Measurements from ENCODE around the gene PDGFRA.
A peak's percentile ranks its signal among the peaks of the same experiment; 100 is the strongest.
"Not testable (repeated sequence)": the region's sequence is repeated elsewhere in the genome, so short reads cannot be mapped to it uniquely, and the experiment has no call there.

The PDGFRA gene

DNA sequence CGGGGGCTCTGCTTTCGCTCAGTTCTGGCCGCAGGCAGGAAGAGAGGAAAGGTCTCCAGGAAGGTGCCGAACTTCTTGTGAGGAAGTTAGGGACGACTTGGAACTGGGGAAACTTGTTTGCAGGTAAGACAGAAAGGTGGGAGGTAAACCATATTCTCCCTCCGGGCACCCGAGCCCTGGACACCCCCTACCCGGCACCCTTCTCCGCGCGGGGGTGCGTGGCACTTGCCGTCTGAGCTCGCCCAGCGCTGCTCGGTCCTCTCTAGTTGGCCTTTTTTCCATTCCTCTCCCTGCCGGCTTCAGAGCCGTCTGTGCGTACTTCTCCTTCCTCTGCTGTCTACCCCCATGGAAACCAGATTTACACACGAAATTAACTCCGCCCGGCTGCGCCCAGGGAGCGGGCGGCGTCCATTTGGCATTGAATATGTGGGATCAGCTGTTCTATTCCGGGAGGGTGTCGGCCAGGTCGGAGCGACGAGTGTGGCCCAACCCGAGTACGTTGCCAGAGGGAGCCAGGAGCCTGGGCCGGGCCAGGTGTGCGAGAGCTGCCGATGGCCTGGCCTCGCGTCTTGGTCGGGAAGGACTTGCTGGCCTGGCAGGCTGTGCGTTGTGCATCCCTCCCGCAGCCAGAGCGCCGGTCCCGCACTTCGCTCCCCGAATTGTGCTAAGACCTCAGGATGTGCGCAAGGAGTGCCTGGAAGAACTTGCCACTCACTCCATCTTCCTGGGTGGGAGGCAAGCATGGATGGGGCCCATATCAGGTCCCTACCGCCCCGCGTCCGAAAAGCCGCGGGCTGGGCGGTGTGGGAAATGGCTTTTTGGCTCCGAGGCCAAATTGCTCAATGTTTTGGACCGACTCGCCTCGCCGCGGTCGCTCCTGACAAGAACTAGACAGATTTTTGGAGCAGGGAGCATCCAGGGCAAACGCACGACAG, 1.7 kb downstream of the PDGFRA start:
- DNase-seq (ENCODE audit: low read depth in 1 of 2, low spot score in 1 of 2): no peak
- TF ChIP-seq JUND (IDR thresholded peaks at IDR 0.05; ENCODE audit: low read depth): no peak
- in situ Hi-C loops (cut with HindIII; ENCODE audit: low pct_unique_long_range_greater_than_20kb, low sequenced_read_pairs): no loop called here

DNA sequence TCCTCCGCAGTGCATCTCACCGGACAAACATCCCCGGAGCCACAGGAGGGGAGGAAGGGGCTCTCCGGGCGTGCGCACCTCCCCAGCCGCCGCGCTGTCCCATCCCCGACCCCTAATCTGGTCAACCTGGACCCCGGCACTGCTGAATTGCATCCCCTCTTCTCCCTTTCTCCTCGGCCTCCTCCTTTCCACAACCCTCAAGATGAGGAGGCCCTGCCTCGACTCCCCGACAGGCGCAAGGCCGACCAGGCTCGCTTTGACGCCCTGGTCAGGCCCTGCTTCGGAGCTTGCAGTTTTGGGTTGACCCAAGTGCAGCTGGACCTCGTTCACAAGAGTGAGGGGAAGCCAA, 2.3 kb downstream of the PDGFRA start:
- no peak for TF ChIP-seq JUND (IDR thresholded peaks at IDR 0.05; ENCODE audit: low read depth)
- in situ Hi-C loops (cut with HindIII; ENCODE audit: low pct_unique_long_range_greater_than_20kb, low sequenced_read_pairs): no loop called here
- no peak for DNase-seq (ENCODE audit: low read depth in 1 of 2, low spot score in 1 of 2)

DNA sequence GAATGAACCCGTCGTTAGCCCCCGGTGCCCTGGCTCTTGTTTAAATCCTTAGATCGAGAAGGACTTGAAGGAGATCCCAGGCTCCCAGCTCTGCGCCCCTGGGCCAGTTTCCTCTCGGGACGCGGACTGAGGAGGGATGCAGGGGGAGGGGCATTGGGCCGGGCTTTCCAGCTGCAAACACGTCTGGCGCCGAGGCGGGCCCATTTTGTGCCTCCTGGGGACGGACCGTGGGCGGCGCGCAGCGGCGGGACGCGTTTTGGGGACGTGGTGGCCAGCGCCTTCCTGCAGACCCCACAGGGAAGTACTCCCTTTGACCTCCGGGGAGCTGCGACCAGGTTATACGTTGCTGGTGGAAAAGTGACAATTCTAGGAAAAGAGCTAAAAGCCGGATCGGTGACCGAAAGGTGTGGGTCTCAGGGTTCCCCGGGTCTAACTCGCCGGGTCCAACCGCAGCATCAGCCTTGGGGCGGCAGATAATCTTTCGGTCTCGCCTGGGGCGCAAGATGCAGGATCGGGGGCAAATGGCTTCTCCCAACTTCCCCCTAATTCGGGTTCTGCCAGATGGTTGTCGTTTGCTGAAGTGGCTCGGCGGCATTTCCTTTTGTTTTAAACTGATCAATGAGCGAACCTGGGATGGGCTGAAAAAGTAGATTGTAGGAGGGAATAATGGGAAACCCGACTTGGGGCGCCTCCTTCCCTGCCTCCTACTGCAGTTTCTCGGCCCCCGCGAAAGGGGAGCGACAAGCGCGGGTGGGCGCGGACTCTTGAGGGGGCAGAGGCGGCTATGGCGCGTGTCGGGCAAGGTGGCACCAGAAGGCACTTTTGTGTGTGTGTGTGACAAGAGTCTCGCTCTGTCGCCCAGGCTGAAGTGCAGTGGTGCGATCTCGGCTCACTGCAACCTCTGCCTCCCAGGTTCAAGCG, 2.9 kb downstream of the PDGFRA start:
- in situ Hi-C loops (cut with HindIII; ENCODE audit: low pct_unique_long_range_greater_than_20kb, low sequenced_read_pairs): no loop called here
- no peak for DNase-seq (ENCODE audit: low read depth in 1 of 2, low spot score in 1 of 2)
- no peak for TF ChIP-seq JUND (IDR thresholded peaks at IDR 0.05; ENCODE audit: low read depth)

DNA sequence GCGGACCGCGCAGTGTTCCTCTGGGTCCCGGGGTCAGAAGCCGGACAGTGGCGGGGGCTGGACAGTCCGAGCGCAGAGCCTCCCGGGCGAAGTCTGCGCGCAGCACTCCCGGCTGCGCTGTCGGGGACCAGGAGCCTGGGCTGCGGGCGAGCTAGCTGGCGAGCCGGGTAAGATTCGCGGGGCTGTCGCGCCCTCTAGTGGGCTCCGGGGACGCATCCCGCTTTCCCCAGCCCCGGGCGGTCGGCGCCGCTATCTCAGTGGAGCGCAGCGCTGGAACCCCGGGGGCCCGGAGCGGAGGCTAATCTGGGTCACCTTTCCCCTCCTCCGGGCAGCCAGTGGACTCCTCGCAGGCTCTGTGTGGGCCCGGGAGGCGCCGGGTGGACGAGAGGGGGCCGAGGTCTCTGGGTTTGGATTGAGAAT, 4.2 kb downstream of the PDGFRA start:
- in situ Hi-C loops (cut with HindIII; ENCODE audit: low pct_unique_long_range_greater_than_20kb, low sequenced_read_pairs): no loop called here
- no peak for TF ChIP-seq JUND (IDR thresholded peaks at IDR 0.05; ENCODE audit: low read depth)
- peak; percentile 64 to 80 for DNase-seq (ENCODE audit: low read depth in 1 of 2, low spot score in 1 of 2)

DNA sequence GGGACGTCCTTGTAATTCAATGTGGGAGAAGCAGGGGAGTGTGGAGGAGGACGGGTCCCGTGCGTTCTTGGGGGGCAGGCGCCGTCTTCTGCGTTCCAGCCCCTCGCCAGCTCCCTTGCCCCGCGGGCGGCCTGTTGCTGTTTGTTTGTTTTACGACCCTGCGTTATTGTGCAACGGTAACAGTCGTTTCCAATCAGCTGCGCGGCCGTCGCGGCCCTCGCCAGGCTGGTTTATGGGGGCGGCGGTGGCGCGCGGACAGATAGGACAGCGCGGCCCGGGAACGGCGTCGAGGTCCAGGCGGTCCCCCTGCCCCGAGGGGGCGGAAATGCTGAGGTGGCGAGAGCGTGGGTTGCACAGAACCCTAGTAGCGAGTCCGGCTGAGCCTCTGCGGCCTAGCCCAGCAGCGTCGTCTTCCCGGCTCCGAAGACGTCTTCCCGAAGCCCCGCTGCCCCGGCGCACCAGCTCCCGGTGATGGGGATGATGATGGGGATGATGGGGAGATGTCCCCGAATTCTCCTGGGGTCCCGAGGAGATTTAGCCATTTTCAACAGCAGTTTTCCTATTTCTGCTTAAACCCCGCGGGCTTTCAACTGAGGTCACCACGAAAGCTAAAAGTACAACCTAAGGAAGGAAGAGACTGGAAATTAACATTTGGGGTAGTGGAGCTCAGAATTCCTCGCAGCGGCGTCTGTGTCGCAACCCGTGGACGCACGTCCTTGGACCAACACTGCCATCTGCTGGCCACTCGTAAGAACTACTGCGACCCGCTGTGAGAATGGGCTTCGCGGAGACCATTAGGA, 4.8 kb downstream of the PDGFRA start:
- no peak for TF ChIP-seq JUND (IDR thresholded peaks at IDR 0.05; ENCODE audit: low read depth)
- peak; percentile 59 to 62 for DNase-seq (ENCODE audit: low read depth in 1 of 2, low spot score in 1 of 2)
- in situ Hi-C loops (cut with HindIII; ENCODE audit: low pct_unique_long_range_greater_than_20kb, low sequenced_read_pairs): no loop called here

DNA sequence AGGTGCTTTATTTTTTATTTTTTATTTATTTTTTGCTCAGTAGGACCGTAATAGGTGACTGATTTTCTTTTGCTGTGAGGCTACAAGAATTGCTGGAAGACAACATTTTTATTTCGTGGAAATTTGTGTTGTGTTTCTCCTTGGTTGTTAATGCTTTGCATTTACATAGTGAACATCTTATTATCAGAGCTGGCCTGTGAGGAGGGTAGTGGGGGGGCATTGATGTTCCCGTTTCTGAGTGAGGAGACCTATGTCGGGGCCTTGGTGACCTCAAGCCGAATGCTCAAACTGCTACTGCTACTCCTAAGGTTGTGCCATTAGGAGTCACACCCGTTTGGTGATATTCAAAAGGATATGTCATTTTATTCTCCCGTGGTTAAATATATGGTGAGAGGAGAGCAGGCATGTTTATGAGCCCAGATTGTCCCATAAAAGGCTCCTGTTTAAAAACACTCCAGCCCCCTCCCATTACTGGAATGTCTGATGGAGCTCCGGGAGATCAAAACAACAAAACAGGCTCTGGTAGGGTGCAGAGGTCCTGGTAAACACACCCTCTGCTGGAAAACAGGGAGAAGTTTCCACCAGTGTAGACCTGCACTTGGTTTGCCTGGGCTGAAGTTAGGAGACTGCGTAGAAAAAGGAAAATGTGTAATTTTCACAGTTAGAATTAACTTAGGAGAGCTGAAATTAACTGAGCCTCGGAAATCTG, 5.6 kb downstream of the PDGFRA start:
- no peak for TF ChIP-seq JUND (IDR thresholded peaks at IDR 0.05; ENCODE audit: low read depth)
- no peak for DNase-seq (ENCODE audit: low read depth in 1 of 2, low spot score in 1 of 2)
- in situ Hi-C loops (cut with HindIII; ENCODE audit: low pct_unique_long_range_greater_than_20kb, low sequenced_read_pairs): no loop called here

DNA sequence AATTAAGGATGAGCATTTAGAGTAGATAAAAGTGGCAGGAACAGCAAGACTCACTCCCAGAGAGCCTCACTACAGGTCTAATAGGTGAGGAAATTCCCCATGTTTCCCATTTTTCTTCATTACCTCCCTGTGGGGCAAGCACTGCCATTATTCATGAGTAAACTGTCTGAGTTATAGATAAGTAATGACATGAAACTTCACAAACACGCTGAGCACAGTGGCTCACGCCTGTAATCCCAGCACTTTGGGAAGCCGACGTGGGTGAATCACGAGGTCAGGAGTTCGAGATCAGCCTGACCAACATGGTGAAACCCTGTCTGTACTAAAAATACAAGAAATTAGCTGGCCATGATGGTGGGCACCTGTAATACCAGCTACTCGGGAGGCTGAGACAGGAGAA, 7.2 kb downstream of the PDGFRA start:
- DNase-seq (ENCODE audit: low read depth in 1 of 2, low spot score in 1 of 2); in situ Hi-C loops (cut with HindIII; ENCODE audit: low pct_unique_long_range_greater_than_20kb, low sequenced_read_pairs): not testable (repeated sequence)

DNA sequence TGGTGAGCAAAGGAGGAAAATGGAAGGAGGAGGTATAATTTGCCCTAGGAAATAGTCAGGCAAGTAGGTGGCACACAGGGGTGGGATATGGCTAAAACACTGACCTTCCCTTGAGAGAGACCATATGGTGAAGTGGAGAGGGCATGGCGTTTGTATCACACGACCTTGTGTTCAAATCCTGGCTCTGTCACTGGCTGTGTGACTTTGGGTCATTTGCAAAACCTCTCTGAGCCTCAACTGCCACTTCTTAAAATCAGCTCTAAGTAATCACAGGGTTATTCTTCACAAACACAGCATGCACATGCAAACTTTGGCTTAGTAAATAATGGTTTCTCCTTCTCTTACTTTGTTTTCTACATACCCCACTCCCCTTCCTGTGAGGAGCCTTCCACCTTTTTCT, 8.7 kb downstream of the PDGFRA start:
- no peak for DNase-seq (ENCODE audit: low read depth in 1 of 2, low spot score in 1 of 2)
- in situ Hi-C loops (cut with HindIII; ENCODE audit: low pct_unique_long_range_greater_than_20kb, low sequenced_read_pairs): no loop called here
- no peak for TF ChIP-seq JUND (IDR thresholded peaks at IDR 0.05; ENCODE audit: low read depth)

DNA sequence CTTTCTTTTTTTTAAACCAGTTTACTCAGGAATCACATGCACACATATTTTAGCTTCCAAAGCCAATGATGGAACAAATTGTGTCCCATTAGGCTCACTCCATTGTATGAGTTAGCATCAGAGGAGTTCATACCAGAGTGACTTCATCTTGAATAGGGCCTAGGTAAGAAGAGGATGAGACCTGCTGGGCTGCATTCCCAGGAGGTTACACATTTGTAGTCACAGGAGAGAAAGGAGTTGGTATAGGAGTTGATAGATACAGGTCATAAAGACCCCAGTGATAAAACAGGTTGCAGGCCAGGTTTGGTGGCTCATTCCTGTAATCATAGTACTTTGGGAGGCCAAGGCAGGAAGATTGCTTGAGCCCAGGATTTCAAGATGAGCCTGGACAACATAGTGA, 9.3 kb downstream of the PDGFRA start:
- in situ Hi-C loops (cut with HindIII; ENCODE audit: low pct_unique_long_range_greater_than_20kb, low sequenced_read_pairs): no loop called here
- DNase-seq (ENCODE audit: low read depth in 1 of 2, low spot score in 1 of 2): no peak
- TF ChIP-seq JUND (IDR thresholded peaks at IDR 0.05; ENCODE audit: low read depth): no peak

DNA sequence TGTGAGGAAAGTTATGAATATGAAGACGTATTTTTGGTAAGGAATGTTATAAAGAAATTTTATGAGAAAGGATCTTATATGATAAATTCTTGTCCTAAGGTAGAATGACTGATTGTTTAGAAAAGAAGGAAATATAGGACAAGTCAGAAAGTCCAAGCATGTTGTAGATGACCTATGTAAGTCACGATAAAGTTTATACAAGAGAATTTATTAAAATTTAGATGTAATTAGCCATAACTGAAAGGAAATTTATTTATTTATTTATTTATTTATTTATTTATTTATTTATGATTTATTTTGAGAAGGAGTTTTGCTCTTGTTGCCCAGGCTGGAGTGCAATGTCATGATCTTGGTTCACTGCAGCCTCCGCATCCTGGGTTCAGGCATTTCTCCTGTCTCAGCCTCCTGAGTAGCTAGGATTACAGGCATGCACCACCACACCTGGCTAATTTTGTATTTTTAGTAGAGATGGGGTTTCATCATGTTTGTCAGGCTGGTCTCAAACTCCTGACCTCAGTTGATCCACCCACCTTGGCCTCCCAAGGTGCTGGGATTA, 12.3 kb downstream of the PDGFRA start:
- in situ Hi-C loops (cut with HindIII; ENCODE audit: low pct_unique_long_range_greater_than_20kb, low sequenced_read_pairs): not testable (repeated sequence)

DNA sequence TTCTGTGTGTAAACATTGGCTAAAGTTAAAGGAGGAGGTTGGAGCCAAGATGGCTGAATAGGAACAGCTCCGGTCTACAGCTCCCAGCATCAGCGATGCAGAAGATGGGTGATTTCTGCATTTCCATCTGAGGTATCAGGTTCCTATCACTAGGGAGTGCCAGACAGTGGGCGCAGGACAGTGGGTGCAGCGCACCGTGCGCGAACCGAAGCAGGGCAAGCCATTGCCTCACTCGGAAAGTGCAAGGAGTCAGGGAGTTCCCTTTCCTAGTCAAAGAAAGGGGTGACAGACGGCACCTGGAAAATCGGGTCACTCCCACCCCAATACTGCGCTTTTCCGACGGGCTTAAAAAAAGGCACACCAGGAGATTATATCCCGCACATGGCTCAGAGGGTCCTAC, 14.4 kb downstream of the PDGFRA start:
- in situ Hi-C loops (cut with HindIII; ENCODE audit: low pct_unique_long_range_greater_than_20kb, low sequenced_read_pairs): not testable (repeated sequence)

More for the DNA sequence above, 12.3 kb downstream of the PDGFRA start:
- not testable (repeated sequence) for DNase-seq (ENCODE audit: low read depth in 1 of 2, low spot score in 1 of 2)

DNA sequence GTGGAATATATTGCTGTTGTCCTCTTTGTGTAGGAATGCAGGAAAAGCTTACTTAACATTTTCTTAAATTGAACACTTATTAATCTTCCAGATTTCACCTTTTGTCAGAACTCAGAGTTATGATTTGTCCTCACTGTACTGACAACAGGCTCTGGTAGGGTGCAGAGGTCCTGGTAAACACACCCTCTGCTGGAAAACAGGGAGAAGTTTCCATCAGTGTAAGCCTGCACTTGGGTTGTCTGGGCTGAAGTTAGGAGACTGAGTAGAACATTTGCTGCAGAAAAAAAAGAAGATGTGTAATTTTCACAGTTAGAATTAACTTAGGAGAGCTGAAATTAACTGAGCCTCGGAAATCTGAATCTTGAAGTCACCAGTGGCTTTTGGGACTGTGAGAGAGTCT, 23.2 kb downstream of the PDGFRA start:
- in situ Hi-C loops (cut with HindIII; ENCODE audit: low pct_unique_long_range_greater_than_20kb, low sequenced_read_pairs); DNase-seq (ENCODE audit: low read depth in 1 of 2, low spot score in 1 of 2): not testable (repeated sequence)

More for the DNA sequence above, 14.4 kb downstream of the PDGFRA start:
- DNase-seq (ENCODE audit: low read depth in 1 of 2, low spot score in 1 of 2): not testable (repeated sequence)

Measured in T47D (cell line).